HG02884 (cell line): ENCODE results near the gene WFDC6.
"Not testable (repeated sequence)": the region's sequence is repeated elsewhere in the genome, so short reads cannot be mapped to it uniquely, and the experiment has no call there.

Source experiments
- ATAC-seq: cut with Tn5 transposase; IDR thresholded peaks from one replicate; pipeline ENCODE4 v1.9.1; 2021; ENCODE audit warnings: mild to moderate bottlenecking, moderate library complexity; ENCODE audit not compliant: unreplicated experiment

WFDC6 gene

DNA sequence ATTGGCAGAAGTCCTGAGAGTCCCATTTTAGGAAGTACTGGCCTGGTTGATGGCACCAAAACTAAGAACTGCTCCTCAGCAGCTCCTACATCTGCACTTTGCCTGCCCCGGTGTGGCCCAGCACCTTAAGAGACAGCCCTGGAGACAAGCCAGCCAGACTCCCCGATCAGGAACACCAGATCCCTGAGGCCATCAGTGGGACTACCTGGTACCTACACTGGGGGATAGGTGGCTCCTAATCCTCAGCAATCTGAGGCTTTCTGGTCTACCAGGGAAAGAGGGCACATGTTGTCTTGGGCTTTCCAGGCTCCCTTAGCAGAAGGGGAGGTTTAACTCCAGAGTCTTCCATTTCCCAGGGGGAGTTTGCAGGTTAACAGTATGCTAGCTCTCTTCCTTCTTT is at the start of gene WFDC6:
Gene WFDC6 (minus strand): TSS at position 101 of the 400 bp plus-strand sequence. CDS start 75 bp downstream, at position 26.
- no peak for ATAC-seq

GRCh38 chr20:45588800-45589199 is 49.5 kb upstream of the WFDC6 start:
- ATAC-seq = no peak

- not testable (repeated sequence) for ATAC-seq
These were observed 46.7 kb upstream of the WFDC6 start for GRCh38 chr20:45585986-45586385.

DNA sequence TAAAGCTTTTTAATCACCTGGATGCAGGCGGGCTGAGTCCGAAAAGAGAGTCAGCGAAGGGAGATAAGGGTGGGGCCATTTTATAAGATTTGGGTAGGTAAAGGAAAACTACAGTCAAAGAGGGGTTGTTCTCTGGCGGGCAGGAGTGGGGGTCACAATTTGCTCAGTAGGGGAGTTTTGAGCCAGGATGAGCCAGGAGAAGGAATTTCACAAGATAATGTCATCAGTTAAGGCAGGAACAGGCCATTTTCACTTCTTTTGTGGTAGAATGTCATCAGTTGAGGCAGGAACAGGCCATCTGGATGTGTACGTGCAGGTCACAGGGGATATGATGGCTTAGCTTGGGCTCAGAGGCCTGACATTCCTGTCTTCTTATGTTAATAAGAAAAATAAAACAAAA is 45.0 kb upstream of the WFDC6 start:
- not testable (repeated sequence) for ATAC-seq

DNA sequence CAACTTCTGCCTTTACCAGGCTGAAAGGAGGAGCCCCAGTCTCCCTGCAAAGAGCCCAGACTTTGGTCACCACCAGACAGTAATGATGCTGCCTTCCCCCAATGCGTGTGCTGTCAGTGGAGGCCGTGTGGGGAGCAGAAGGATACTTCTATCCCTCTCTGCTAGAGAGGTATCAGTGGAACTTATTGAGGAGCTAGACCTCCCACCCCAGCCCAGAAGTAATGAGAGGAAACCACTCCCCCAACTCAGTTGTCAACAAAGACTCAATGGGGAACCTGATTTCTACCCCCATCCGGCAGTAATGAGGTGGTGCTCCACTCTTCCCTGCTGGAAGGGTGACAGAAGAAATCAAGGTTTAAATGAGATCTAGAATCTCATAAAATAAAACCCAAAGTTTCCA is 44.2 kb upstream of the WFDC6 start:
- ATAC-seq = no peak

- no peak for ATAC-seq
These were observed 42.4 kb upstream of the WFDC6 start for GRCh38 chr20:45581702-45582101.

- ATAC-seq = no peak
These were observed 39.9 kb upstream of the WFDC6 start, which contains the start of gene WFDC8 for GRCh38 chr20:45579184-45579583. TSS of gene WFDC8 (minus strand) at chr20:45579284. CDS start at chr20:45579247, 37 bp downstream.

- ATAC-seq = no peak
These were observed 38.9 kb upstream of the WFDC6 start for GRCh38 chr20:45578231-45578630.

DNA sequence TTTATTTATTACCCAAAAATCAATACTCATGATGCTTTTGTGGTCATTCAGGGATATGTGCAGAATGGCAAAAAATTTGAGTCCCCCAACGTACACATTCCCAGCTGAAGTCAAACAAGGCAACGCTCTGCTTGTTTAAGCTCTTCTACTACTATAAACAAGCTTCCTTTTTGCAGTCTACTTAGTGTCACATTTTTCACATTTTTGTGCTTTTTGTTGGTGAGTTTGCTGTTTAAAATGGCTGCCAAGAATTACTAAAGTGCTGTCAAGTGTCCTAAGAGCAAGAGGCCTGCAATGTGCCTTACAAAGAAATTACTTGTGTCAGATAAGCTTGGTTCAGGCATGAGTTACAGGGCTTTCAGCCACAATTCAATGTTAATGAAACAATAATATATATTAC is 37.7 kb upstream of the WFDC6 start:
- ATAC-seq = no peak

- no peak for ATAC-seq
These were observed 36.6 kb upstream of the WFDC6 start for GRCh38 chr20:45575931-45576330.

DNA sequence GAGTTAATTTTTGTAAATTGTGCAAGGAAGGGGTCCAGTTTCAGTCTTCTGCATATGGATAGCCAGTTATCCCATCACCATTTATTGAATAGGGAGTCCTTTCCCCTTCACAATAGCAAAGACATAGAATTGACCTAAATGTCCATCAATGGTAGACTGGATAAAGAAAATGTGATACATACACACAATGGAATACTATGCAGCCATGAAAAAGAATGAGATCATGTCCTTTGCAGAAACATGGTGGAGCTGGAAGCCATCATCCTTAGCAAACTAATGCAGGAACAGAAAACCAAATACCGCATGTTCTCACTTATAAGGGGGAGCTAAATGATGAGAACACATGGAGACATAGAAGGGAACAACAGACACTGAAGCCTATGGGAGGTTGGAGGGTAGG is 30.4 kb upstream of the WFDC6 start:
- not testable (repeated sequence) for ATAC-seq

GRCh38 chr20:45564760-45565276 is 25.5 kb upstream of the WFDC6 start:
- no peak for ATAC-seq

GRCh38 chr20:45555198-45555597 is 15.9 kb upstream of the WFDC6 start:
- no peak for ATAC-seq

GRCh38 chr20:45552456-45552855 is 13.2 kb upstream of the WFDC6 start:
- no peak for ATAC-seq

DNA sequence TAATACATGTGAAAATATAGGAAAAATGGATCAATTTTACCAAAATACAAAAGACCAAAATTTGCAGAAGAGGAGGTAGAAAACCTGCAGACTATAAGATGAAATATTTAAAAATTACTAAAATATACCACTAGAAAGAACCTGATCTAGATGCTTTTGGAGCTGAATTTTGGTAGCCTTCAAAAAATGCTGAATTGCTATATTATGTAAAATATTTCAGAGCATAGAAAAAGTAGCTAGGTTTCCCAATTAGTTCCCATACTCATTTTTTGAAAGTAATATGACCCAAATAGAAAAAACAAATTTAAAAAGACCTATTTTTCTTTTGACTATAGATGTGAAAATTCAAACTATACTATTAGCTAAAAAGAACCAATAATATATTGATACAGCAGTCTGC is 11.5 kb upstream of the WFDC6 start:
- ATAC-seq = no peak

DNA sequence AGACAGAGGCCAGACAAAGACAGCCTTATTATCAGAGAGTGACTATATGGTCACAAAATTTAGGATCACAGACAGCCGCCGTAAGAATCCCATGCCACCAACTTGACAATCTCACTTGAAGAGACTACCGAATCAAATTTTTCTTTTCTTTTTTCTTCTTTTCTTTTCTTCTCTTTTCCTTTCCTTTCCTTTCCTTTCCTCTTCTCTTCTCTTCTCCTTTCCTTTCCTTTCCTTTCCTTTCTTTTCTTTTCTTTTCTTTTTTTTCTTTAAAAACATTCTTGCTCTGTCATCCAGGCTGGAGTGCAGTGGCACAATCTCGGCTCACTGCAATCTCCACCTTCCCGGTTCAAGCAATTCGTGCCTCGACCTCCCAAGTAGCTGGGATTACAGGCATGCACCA is 9.1 kb upstream of the WFDC6 start:
- no peak for ATAC-seq

DNA sequence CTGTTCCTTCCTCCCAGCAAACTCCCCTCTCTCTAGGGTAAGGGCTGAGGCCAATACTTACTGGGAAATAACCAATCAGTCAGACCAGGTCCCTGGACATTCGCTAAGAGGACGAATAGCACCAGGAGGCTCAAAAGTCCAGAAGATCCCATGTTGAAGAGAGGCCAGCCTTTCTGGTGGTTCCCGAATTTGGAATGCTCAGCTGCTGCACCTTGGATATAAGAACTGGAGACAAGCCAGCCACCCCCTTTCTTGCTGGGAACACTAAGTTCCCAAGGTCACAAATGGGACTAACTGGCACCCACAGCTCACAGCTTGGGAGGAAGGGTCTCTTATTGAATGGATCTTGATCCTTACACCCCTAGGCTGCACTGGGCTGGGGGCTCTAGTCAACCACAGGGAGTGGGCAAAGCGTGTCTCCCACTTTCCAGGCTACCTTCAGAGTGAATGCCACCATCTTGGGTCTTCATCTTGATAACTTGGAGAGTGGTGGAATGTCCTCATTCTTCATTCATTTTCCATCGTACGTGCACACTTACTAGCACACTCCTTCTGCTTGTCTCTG is 8.0 kb upstream of the WFDC6 start, which contains the start of gene EPPIN:
Gene EPPIN (minus strand): TSS at position 196 of the 565 bp plus-strand sequence. CDS start 44 bp downstream, at position 152.
- no peak for ATAC-seq

- ATAC-seq = no peak
These were observed 6.6 kb upstream of the WFDC6 start for GRCh38 chr20:45545754-45546453.

GRCh38 chr20:45545351-45545750 is 6.1 kb upstream of the WFDC6 start:
- no peak for ATAC-seq

DNA sequence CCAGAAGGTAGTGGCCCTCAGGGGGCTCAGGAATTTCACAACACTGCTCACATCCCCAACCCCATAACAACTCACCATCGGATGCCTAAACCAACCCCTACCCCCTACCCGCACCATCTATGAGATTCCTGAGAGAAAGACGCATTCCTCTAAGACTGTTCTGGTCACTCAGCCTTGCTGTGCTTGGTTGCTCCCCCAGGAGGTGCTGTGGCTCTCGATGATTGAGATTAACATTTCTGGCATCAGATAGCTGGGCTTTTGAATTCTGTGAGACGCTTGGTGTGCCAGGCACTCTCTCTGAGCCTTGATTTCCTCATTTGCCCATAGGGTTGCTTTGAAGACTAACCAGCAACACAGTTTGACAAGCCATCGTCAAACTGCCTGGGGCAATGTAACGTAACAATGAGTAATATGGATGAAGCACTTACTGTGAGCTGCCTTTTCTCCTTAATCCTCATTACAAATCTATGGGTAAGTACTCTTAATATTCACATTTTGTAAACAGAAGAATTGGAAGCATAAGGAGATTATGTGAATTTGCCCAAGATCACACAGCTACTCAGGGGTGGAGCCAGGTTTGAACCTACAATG is 978 bp downstream of the WFDC6 start:
- ATAC-seq = no peak

DNA sequence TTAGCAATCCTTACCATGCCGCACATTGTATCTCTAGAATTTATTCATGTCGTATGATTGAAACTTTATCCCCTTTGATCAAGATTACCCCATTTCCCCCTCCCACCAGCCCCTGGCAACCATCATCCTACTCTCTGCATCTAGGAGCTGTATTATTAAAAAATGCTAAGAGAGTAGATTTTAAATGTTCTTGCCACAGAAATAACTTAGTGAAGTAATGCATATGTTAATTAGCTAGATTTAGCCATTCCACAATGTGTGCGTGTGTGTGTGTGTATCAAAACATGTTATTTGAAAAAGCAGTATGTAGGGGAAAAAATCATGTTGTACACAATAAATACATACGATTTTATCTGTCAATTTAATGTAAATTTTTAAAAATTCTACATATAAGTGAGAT is 12.0 kb downstream of the WFDC6 start:
- ATAC-seq = no peak

DNA sequence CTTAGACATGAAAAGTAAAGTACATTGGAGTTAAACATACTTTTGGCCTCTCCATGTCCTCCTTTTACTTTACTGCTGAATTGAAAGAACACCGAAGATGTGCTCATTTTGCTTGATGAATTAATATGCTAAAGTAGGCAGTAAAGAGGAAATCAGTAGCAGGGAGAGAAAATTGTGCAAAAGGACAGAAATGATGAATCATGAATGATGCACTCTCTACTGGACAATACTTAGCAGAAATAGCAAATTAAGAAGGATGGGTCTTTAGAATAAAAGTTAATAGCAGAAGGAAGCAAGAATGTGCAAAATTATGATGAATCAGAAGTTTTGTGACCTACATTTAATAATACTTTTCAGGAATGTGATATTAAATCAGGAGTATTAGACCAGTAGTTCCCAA is 15.5 kb downstream of the WFDC6 start:
- no peak for ATAC-seq
